H9 (cell line): ENCODE measurements around the gene PIP5K1C. TPM values are rescaled to one million over a fixed set of nuclear protein-coding genes. Genes with fewer than 3 reads are reported as not detected.
A peak's percentile ranks its signal among the peaks of the same experiment; 100 is the strongest.

Source experiments
- DNase-seq: peaks from one replicate; pipeline ENCODE4 v3.0.0-alpha.2; 2017
- H2AFZ ChIP-seq: one replicate; pipeline ENCODE4 v1.6.1; 2013; ENCODE audit warnings: mild to moderate bottlenecking, low read length, control low read depth, moderate library complexity
- H2AK5ac ChIP-seq: 2 replicates; pipeline ENCODE4 v1.6.1; 2013; ENCODE audit warnings: low read length, control low read depth, mixed read lengths; ENCODE audit not compliant: insufficient read length
- H2BK120ac ChIP-seq: one replicate; pipeline ENCODE4 v1.6.1; 2013; ENCODE audit warnings: low read depth, mild to moderate bottlenecking, low read length, control low read depth, inconsistent platforms; ENCODE audit not compliant: poor library complexity, severe bottlenecking
- H2BK12ac ChIP-seq: 2 replicates; pipeline ENCODE4 v1.6.1; 2013; ENCODE audit warnings: low read length, control low read depth, mixed read lengths, low read depth; ENCODE audit not compliant: insufficient read length
- H2BK15ac ChIP-seq: 2 replicates; pipeline ENCODE4 v1.6.1; 2013; ENCODE audit warnings: low read depth, low read length, control low read depth
- H2BK20ac ChIP-seq: one replicate; pipeline ENCODE4 v1.6.1; 2013; ENCODE audit warnings: low read depth, mild to moderate bottlenecking, low read length, control low read depth, inconsistent platforms; ENCODE audit not compliant: poor library complexity, severe bottlenecking
- H2BK5ac ChIP-seq: 2 replicates; pipeline ENCODE4 v1.6.1; 2013; ENCODE audit warnings: low read length, control low read depth, mixed read lengths; ENCODE audit not compliant: insufficient read length
- H3K14ac ChIP-seq: 2 replicates; pipeline ENCODE4 v1.6.1; 2013; ENCODE audit warnings: low read length, control low read depth; ENCODE audit not compliant: insufficient read depth
- H3K18ac ChIP-seq: 2 replicates; pipeline ENCODE4 v1.6.1; 2013; ENCODE audit warnings: low read depth, mild to moderate bottlenecking, mixed read lengths, low read length, control low read depth; ENCODE audit not compliant: insufficient read length
- H3K23ac ChIP-seq: 2 replicates; pipeline ENCODE4 v1.6.1; 2013; ENCODE audit warnings: low read length, control low read depth, mixed read lengths, low read depth; ENCODE audit not compliant: insufficient read length
- H3K23me2 ChIP-seq: 2 replicates; pipeline ENCODE4 v1.6.1; 2013; ENCODE audit warnings: low read depth, mild to moderate bottlenecking, mixed read lengths, low read length, control low read depth; ENCODE audit not compliant: insufficient read length, poor library complexity, severe bottlenecking
- H3K27ac ChIP-seq: 2 replicates; pipeline ENCODE4 v1.5.1; 2013; ENCODE audit warnings: low read length, control low read depth, mixed read lengths, low read depth; ENCODE audit not compliant: insufficient read length
- H3K27me3 ChIP-seq: 2 replicates; pipeline ENCODE4 v1.6.1; 2013; ENCODE audit warnings: low read length, control low read depth, inconsistent platforms; ENCODE audit not compliant: insufficient read depth
- H3K4ac ChIP-seq: 2 replicates; pipeline ENCODE4 v1.6.1; 2013; ENCODE audit warnings: low read depth, mild to moderate bottlenecking, control low read depth, inconsistent platforms, low read length, moderate library complexity
- H3K4me1 ChIP-seq: 2 replicates; pipeline ENCODE4 v1.6.1; 2013; ENCODE audit warnings: low read length, control low read depth, inconsistent platforms; ENCODE audit not compliant: insufficient read depth
- H3K4me2 ChIP-seq: 2 replicates; pipeline ENCODE4 v1.6.1; 2013; ENCODE audit warnings: low read length, control low read depth, mixed read lengths; ENCODE audit not compliant: insufficient read length, insufficient read depth
- H3K56ac ChIP-seq: 2 replicates; pipeline ENCODE4 v1.6.1; 2013; ENCODE audit warnings: low read depth, mild to moderate bottlenecking, mixed read lengths, low read length, control low read depth; ENCODE audit not compliant: insufficient read length
- H3K79me1 ChIP-seq: 2 replicates; pipeline ENCODE4 v1.6.1; 2013; ENCODE audit warnings: low read depth, mild to moderate bottlenecking, moderate library complexity, low read length, control low read depth, inconsistent platforms; ENCODE audit not compliant: insufficient read depth, poor library complexity, severe bottlenecking
- H3K79me2 ChIP-seq: 2 replicates; pipeline ENCODE4 v1.6.1; 2013; ENCODE audit warnings: low read length, control low read depth, inconsistent platforms; ENCODE audit not compliant: insufficient read depth
- H3K9ac ChIP-seq: 2 replicates; pipeline ENCODE4 v1.6.1; 2013; ENCODE audit warnings: low read length, control low read depth, mixed read lengths; ENCODE audit not compliant: insufficient read length; ENCODE audit errors: extremely low read depth
- H3K9me3 ChIP-seq: one replicate; pipeline ENCODE4 v1.6.1; 2013; ENCODE audit warnings: low read depth, low read length, inconsistent platforms; ENCODE audit not compliant: control insufficient read depth
- H3T11ph ChIP-seq: one replicate; pipeline ENCODE4 v1.6.1; 2013; ENCODE audit warnings: mild to moderate bottlenecking, low read length, control low read depth, inconsistent platforms
- H4K20me1 ChIP-seq: one replicate; pipeline ENCODE4 v1.6.1; 2013; ENCODE audit not compliant: control insufficient read depth, insufficient read length, insufficient read depth
- H4K5ac ChIP-seq: 2 replicates; pipeline ENCODE4 v1.6.1; 2013; ENCODE audit warnings: low read depth, mild to moderate bottlenecking, mixed read lengths, low read length, control low read depth; ENCODE audit not compliant: insufficient read length
- H4K8ac ChIP-seq: replicated peaks from 2 replicates; pipeline ENCODE4 v1.6.1; 2013; ENCODE audit warnings: low read length, control low read depth, mixed read lengths, low read depth; ENCODE audit not compliant: insufficient read length
- H4K91ac ChIP-seq: 2 replicates; pipeline ENCODE4 v1.6.1; 2013; ENCODE audit warnings: low read depth, mild to moderate bottlenecking, moderate library complexity, mixed read lengths, low read length, control low read depth; ENCODE audit not compliant: insufficient read length
- H3K27ac Mint-ChIP-seq, 3 experiments: 2 replicates in 2 of 3; 3 replicates in 1 of 3; pipeline ENCODE4 v1.8.0; 2020 to 2021; ENCODE audit warnings: mixed read lengths in 3 of 3, mild to moderate bottlenecking in 1 of 3, moderate library complexity in 1 of 3
- H3K27me3 Mint-ChIP-seq: 2 replicates; pipeline ENCODE4 v1.8.0; 2021; ENCODE audit warnings: low read depth, mild to moderate bottlenecking, moderate library complexity, mixed read lengths
- H3K36me3 Mint-ChIP-seq, 3 experiments: 2 replicates in 2 of 3; 3 replicates in 1 of 3; pipeline ENCODE4 v1.8.0; 2020 to 2021; ENCODE audit warnings: low read depth in 3 of 3, mixed read lengths in 3 of 3; ENCODE audit not compliant: insufficient read depth in 1 of 3
- H3K4me1 Mint-ChIP-seq, 2 experiments: 2 replicates each; pipeline ENCODE4 v1.8.0; 2020; ENCODE audit warnings: mixed read lengths in 2 of 2
- H3K4me3 Mint-ChIP-seq, 2 experiments: 2 replicates in 1 of 2; 3 replicates in 1 of 2; pipeline ENCODE4 v1.8.0; 2020 to 2021; ENCODE audit warnings: mild to moderate bottlenecking in 2 of 2, mixed read lengths in 2 of 2, moderate library complexity in 1 of 2
- H3K9me3 Mint-ChIP-seq, 2 experiments: 2 replicates in 1 of 2; 3 replicates in 1 of 2; pipeline ENCODE4 v1.8.0; 2020; ENCODE audit warnings: mild to moderate bottlenecking in 2 of 2, mixed read lengths in 2 of 2, moderate library complexity in 1 of 2
- WGBS: extraction: QIAGEN DNeasy Blood & Tissue Kit; methylation state at CpG from one replicate; pipeline ENCODE4 v1.1.7; 2013; ENCODE audit warnings: missing lambda C conversion rate, low lambda C conversion rate, mixed read lengths; ENCODE audit not compliant: insufficient read length; ENCODE audit errors: extremely low coverage; 5-methylcytosine and 5-hydroxymethylcytosine counted together
- total RNA-seq: library from RNA; stranded (reverse); gene quantifications from 2 replicates; pipeline ENCODE4 v1.2.1, GENCODE V29; 2021
- TF ChIP-seq, protein P1 (sequence below): fragments of 200-600 bp; sonication (generic); conservative IDR thresholded peaks from 3 replicates; pipeline ENCODE4 v1.8.0; 2021; ENCODE audit warnings: antibody characterized with exemption, mild to moderate bottlenecking

Gene PIP5K1C
- total RNA-seq, 1 experiment from 2014 or later = 41.7 TPM

DNA sequence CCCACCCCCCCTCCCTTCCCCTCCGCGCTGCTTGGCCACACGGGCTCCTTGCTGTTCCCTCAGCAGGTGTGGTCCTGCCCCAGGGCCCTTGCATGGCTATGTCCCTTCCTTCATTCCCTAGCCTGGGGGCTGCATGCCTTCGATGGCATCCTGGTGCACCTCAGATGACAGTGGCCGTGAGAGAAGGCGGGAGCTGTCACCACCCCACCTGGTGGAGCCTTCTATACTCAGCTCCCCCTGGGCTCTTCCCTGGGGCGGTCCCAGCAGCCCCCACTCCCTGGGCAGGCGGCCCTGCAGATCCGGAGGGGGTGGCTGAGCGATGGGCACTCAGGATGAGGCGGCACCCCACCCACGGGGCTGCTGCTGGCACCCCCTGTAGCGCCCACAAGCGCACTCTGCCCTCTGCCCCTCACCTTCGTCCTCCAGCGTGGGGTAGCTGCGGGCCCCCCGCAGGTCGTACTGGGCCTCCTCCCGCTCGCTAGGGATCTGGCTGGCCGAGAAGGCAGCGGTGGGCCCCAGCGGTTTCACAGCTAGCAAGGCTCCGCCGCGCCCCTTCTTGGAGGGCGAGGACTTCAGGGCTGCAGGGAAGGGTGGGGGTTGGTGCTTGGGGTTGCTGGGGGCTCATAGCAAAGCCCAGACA lies 56.5 kb downstream of the PIP5K1C start:
- Histone ChIP-seq H3K23me2 (no peaks in the 10 kb centered on the region), H3K14ac (no peak overlapping the region), H2BK5ac (no peak overlapping the region), H4K20me1 (no peaks in the 10 kb centered on the region), H4K8ac (no peak overlapping the region), H3K9ac (no peak overlapping the region), H3K27ac (no peak overlapping the region), H3K23ac (no peak overlapping the region), H3K18ac (no peak overlapping the region), H3T11ph (no peak overlapping the region), H3K56ac (no peak overlapping the region), H3K79me2 (no peaks in the 10 kb centered on the region), H2BK120ac (no peak overlapping the region), H2AFZ (no peak overlapping the region), H3K4me1 (no peaks in the 10 kb centered on the region), H3K4ac (no peak overlapping the region), H2BK20ac (no peak overlapping the region), H2AK5ac (no peak overlapping the region), H2BK15ac (no peak overlapping the region), H4K91ac (no peak overlapping the region), H3K9me3 (no peaks in the 10 kb centered on the region), H3K4me2 (no peak overlapping the region), H2BK12ac (no peak overlapping the region), H3K27me3 (no peaks in the 10 kb centered on the region), H4K5ac (no peak overlapping the region), H3K79me1 (no peaks in the 10 kb centered on the region)
- no peaks in the 10 kb centered on the region for H3K9me3 Mint-ChIP-seq
- H3K27ac Mint-ChIP-seq = peak overlapping the region in 1 of 3 experiments; percentile 31; a peak in 1 of 7 replicates
- H3K27me3 Mint-ChIP-seq = no peaks in the 10 kb centered on the region
- DNase-seq = no peak
- no peak overlapping the region for H3K4me3 Mint-ChIP-seq
- no peaks in the 10 kb centered on the region for H3K4me1 Mint-ChIP-seq
- H3K36me3 Mint-ChIP-seq = peaks cover 7 to 29% (median 25%) of the 10 kb centered on the region in 3 experiments; a peak in 6 of 7 replicates
- TF ChIP-seq, protein P1, sequence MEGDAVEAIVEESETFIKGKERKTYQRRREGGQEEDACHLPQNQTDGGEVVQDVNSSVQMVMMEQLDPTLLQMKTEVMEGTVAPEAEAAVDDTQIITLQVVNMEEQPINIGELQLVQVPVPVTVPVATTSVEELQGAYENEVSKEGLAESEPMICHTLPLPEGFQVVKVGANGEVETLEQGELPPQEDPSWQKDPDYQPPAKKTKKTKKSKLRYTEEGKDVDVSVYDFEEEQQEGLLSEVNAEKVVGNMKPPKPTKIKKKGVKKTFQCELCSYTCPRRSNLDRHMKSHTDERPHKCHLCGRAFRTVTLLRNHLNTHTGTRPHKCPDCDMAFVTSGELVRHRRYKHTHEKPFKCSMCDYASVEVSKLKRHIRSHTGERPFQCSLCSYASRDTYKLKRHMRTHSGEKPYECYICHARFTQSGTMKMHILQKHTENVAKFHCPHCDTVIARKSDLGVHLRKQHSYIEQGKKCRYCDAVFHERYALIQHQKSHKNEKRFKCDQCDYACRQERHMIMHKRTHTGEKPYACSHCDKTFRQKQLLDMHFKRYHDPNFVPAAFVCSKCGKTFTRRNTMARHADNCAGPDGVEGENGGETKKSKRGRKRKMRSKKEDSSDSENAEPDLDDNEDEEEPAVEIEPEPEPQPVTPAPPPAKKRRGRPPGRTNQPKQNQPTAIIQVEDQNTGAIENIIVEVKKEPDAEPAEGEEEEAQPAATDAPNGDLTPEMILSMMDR = no peak
- WGBS = no CpG with 5 or more reads among the region's 28 CpGs
